ENCODE measurements around the gene WDR90.

DNA sequence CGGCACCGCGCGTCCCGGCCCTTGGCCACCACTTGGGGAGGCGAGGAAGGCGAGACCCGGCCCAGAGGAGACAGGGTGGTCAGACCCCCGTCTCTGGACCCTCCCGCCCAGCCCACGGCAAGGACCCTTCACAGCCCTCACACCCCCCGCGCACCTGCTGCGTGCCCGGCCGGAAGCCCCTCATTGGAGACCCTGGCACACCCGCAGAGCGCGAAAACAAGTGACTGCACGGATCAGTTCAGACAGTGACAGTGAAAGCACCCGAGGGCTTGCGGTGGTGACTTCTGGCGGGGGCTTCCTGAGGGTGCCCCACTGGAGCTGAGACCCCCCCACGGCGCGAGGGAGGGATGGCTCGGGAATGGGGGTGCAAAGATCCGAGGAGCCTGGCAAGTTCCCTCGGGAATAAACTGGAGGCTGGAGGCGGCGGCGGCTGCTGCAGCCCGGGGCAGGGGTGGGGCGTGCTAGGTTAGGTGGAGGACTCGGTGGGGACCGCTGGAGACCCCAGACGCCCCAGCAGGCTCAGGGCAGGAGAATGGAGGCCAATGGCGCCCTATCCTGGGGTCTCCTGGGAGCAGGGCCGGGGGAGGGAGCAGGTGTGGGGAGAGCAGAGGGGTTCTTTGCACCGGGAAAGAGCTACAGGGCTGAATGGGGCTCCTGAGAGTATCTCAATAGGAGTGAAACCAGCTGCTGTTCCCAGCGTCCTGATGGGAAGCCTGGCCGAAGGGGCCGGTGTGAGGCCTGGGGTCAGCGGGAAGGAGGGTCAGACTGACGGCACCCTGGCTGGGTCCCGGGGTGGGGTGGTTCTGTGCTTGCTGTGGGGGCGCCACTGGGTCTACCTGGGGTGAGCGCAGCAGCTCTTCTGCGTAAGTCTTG is 57.3 kb downstream of the WDR90 start:
- TF ChIP-seq, protein P1, sequence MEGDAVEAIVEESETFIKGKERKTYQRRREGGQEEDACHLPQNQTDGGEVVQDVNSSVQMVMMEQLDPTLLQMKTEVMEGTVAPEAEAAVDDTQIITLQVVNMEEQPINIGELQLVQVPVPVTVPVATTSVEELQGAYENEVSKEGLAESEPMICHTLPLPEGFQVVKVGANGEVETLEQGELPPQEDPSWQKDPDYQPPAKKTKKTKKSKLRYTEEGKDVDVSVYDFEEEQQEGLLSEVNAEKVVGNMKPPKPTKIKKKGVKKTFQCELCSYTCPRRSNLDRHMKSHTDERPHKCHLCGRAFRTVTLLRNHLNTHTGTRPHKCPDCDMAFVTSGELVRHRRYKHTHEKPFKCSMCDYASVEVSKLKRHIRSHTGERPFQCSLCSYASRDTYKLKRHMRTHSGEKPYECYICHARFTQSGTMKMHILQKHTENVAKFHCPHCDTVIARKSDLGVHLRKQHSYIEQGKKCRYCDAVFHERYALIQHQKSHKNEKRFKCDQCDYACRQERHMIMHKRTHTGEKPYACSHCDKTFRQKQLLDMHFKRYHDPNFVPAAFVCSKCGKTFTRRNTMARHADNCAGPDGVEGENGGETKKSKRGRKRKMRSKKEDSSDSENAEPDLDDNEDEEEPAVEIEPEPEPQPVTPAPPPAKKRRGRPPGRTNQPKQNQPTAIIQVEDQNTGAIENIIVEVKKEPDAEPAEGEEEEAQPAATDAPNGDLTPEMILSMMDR (optimal IDR thresholded peaks at IDR 0.05 in 1 of 3, IDR thresholded peaks at IDR 0.05 in 1 of 3, conservative IDR thresholded peaks at IDR 0.05 in 1 of 3; ENCODE audit: extremely low read depth in 1 of 3, insufficient read depth in 2 of 3, low read length in 3 of 3) = peak in 1 of 3 experiments; percentile 4
- peak; percentile 90 for TF ChIP-seq EZH2 (IDR thresholded peaks at IDR 0.05; ENCODE audit: low read length)

Measured in keratinocyte (primary cell).